ENCODE data around the gene OR4C12.
"Not testable (repeated sequence)": the region's sequence is repeated elsewhere in the genome, so short reads cannot be mapped to it uniquely, and the experiment has no call there.

Gene OR4C12

DNA sequence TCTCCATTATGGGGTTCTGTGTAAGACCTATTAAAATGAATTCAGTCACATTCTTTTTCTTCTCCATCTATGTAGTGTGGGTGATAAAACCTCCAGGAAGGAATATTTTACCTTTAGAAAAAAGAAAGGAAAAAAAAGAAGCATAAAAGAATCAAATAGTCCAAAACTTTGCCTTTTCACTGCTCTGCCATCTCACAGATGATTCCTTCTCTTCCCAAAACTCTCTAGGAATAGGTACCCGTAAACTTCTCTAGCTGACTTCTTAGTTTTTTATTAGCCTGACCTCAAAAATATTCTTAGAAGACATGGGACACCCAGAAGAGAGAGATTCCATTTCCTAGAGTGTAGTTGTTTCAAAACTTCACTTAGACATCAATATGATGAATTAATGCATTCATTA, at the start of gene OR4C12:
TSS of gene OR4C12 (minus strand) at position 101 of the 400 bp plus-strand sequence. CDS start at position 67, 34 bp downstream.
- in situ Hi-C loops (cut with MboI; ENCODE audit: low sequenced_read_pairs): not testable (repeated sequence)

DNA sequence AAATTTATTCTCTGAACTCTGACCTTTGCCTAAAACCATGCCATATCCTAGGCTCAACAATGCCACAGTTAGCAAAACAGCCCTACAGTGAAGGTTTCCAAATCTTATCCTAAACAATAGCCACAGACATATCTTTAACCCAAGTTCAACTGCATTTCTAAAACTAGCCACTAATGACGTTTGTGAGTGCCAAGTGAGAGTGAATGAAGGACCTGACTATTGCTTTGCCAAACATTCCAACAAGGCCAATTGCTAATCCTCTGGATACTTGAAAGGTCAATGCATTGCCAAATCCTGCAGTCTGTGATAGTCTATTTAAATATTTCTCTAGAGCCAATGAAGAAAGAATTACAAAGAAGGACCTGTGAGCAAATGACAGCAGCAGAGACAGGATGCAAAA, 47.9 kb upstream of the OR4C12 start:
- in situ Hi-C loops (cut with MboI; ENCODE audit: low sequenced_read_pairs): no loop called here

DNA sequence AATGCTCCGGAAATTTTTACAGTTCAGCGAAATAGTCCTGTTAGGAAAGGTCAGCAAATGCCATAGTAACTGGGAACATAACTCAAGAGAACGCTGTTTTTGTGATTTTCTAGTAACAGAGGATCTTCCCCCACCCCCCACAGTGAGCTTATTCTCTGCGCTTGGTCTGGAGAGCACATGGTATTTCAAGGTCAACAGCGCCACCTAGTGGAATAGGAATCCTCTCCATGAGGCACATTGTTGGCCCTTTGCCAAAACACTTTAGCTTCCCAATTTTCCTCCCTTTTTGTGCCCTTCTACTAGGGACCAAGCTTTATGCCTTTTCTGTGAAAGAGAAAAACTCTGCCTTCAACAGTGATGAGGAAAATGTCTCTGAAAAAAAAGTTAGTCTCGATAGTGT, 13.2 kb upstream of the OR4C12 start:
- in situ Hi-C loops (cut with MboI; ENCODE audit: low sequenced_read_pairs): no loop called here

DNA sequence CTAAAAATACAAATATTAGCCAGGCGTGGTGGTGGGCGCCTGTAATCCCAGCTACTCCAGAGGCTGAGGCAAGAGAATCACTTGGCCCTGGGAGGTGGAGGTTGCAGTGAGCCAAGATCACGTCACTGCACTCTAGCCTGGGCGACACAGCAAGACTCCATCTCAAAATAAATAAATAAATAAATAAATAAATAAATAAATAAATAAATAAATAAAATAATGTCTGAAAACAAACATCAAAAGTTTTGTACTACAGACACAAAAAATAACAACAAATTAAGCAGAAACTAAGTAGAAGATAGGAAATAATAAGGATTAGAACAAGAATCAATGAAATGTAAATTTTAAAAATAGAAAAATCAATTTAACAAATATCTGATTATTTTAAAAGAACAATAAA, 8.9 kb downstream of the OR4C12 start:
- in situ Hi-C loops (cut with MboI; ENCODE audit: low sequenced_read_pairs): not testable (repeated sequence)

DNA sequence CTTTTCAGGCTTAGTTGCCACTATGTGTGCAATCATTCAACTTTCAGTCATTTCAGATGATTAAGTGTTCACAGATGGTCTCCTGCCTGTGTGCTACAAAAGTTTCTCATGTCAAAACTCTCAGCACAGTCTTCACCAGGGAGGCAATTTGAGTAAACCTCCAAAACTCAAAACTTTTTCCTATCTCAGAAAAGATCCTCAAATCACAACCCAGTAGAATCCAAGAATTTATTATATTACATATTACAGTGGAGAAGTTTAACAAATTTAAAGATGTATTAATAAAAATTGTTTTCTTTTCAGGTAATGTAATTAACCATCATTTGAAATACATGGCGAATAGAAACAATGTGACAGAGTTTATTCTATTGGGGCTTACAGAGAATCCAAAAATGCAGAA, 30.2 kb downstream of the OR4C12 start, which contains the start of gene OR4C13:
TSS of gene OR4C13 (plus strand) at position 301 of the 400 bp plus-strand sequence. CDS start at position 333, 32 bp downstream.
- in situ Hi-C loops (cut with MboI; ENCODE audit: low sequenced_read_pairs): no loop called here

DNA sequence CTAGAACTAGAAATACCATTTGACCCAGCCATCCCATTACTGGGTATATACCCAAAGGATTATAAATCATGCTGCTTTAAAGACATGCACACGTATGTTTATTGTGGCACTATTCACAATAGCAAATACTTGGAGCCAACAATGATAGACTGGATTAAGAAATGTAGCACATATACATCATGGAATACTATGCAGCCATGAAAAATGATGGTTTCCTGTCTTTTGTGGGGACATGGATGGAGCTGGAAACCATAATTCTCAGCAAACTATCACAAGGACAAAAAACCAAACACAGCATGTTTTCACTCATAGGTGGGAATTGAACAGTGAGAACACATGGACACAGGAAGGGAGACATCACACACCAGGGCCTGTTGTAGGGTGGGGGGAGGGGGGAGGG, 33.6 kb downstream of the OR4C12 start:
- in situ Hi-C loops (cut with MboI; ENCODE audit: low sequenced_read_pairs): not testable (repeated sequence)

All from hTERT RPE-1 (cell line).